ENCODE results near the gene C11orf58.

Gene C11orf58

DNA sequence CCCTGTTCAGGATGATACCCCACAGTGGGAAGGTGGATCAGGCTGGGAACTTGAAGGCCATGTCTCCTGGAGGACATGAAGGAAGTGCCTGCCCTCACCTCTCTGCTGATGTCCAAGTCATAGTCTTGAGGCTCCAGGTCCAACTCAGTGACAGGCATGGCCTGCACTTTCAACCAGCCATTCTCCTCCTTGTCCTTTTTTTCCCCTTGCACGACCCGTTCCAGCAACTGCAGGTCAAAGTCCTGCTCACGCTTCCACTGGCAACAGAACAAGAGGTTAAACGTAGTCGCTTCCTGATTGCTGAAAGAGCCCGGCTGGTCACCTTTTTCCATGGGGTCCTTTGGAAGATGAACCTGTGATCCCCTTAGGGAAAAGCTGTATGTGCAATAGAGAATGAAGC lies 47.7 kb downstream of the C11orf58 start:
- no peak for DNase-seq

DNA sequence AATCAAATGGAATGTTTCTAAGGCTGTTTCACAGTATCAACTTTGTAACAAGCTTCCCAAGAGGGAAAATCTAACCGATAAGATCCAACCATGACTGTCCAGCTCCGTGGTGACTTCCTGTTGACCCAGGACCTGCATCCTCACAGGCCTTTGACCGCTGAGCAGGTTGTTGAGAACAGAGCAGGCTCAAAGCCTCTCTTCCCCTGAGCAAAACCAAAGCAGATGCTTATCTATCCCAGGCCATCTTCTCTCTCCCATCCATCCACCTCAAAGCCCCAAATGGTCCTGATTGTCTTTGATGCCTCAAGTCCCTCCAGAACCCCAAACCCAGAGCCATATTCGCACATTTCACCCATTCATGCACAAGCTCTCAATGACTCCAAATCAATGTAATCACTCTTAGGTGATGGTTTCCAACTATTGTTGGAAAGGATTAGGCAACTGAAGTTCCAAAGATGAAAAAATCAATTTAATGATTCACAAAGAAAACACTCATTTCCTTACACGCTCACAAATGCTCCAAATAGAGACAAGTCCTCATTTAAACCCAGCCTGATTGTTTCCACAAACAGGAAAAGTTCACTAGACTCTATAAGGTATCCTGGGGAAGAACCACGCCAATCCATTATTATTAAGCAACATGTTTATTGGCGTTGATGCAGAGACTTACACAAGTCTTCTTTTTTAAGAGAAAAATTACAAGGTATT lies 48.7 kb downstream of the C11orf58 start:
- no peak for DNase-seq

DNA sequence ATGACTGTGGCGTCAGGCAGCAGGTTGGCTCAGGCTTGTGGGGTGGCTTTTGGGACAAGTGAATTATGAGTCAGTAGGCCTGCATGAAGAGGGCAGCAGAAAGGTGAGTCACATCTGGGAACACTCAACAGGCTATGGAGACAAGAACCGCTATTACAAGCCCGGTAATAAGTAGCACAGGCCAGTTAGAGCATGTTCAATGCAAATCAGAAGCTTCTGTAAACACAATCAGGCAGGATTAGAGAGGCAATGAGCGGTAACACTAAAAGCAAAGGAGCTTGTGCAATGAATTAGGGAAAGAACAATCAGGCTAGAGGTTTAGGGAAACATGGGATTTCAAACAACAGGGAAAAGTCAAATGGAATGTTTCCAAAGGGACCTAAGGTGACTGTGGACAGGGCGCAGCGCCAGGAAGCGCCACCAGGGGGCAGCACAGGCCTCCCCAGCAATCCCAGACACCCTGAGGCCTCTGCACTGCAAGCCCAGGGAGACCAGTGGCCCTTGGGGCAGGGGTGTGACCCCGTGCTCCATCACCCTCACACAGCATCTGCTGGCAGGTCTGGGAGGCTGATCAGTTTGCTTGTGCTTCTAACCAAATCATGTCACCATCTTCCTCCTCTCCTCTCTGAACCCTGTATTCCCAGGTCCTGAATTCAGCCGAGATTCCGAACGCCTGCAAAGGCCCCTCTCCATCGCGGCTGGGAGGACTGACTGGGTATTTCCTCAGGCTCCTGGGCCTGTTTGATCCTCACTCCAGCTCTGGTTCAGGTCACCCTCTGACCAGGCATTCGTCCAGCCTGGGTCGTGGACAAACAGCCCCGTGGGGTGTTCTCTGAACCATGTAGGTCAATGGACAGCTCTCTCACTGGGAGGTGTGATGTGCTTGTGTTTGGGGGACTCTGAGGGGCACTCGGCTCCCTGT lies 50.0 kb downstream of the C11orf58 start:
- peak; percentile 35 for DNase-seq

DNA sequence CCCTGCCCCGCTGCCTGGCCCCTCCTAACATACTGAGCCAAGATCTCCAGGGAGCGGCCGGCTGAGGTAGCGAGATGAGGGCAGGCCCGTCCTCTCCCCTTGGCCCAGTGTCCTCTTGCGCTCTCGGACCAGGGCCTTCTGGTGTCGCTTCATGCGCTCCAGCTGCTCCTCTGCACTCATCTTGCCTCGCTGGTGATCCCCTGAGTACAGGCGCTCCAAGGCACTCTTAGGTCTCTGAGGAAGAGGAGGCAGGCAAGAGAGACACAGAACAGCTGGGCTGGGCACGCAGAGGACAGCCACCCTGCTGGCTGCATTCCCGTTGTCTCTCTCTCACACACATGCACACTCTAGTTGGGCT lies 50.6 kb downstream of the C11orf58 start:
- DNase-seq: no peak

DNA sequence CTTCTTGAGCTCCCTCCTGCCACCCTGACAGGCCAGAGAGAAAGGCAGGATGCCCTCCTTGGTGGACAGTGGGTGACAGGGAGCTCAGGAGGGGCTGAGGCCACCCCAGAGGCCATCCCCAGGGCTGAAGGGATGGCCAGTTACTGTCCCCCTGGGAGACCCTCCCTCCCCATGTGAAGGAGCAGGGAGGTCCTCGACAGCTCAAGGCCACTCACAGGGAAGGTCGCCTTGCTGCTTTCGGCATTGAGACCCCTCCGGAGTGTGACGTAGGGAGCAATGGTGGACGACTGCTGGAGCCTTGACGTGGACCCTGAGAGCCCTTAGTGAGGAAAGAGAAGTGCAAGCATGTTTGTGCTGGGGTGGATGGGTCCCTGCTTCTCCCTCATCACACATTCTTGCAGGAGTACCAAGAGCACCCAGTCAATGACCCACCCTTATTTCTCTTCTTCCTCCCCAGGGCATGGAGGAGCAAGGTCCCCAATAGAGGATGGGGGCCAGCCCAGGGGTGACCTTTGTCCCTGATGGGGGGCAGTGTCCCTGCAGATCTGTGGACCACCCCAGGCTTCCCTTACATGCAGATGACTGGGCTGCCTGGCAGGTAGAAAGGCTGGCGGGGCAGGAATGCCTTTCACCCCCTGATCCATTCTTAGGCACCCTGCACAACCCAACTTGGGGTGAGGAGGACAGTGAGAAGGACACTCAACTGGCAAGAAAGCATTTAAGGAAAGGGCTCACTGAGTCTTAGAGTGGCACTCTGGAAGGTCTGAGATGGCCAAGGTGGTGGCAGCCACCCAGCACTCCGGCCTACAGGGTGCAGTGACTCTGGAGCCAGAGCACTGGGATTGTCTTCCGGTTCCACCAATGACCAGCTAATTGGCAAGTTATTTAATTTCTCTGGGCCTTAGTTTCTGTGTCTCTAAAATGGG lies 51.4 kb downstream of the C11orf58 start:
- no peak for DNase-seq

DNA sequence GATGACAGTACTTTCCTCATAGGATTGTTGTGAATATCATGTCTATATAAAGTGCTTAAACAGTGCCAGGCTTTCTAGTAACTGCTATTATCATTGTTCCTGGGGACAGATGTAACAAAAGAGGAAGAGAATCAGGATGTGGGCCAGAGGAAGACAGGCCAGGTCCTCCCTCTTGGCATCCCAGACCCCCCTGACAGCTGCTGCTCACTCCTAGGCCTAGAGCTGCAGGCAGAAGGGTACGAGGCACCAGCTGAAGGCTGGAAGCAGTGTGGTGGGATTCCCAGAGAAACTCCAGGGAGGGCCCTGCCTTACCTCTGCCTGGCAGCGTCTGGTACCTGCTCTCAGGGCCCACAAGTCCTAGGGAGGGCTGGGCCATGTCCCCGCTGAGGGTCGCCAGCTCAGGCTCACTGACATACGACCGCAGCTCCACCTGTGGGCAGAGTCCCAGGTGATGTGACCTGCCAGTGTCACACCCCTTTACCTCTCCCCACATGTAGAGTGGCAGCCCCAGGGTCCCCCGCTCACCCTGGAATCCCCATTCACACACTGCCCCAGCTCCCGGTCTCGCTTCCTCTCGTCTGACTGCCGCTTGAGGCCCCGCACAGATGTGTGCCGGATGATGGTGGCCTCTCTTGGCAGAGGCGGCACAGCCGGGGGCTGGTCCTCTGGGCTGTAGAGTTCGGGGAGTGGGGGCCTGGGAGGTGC lies 52.2 kb downstream of the C11orf58 start:
- DNase-seq: no peak

DNA sequence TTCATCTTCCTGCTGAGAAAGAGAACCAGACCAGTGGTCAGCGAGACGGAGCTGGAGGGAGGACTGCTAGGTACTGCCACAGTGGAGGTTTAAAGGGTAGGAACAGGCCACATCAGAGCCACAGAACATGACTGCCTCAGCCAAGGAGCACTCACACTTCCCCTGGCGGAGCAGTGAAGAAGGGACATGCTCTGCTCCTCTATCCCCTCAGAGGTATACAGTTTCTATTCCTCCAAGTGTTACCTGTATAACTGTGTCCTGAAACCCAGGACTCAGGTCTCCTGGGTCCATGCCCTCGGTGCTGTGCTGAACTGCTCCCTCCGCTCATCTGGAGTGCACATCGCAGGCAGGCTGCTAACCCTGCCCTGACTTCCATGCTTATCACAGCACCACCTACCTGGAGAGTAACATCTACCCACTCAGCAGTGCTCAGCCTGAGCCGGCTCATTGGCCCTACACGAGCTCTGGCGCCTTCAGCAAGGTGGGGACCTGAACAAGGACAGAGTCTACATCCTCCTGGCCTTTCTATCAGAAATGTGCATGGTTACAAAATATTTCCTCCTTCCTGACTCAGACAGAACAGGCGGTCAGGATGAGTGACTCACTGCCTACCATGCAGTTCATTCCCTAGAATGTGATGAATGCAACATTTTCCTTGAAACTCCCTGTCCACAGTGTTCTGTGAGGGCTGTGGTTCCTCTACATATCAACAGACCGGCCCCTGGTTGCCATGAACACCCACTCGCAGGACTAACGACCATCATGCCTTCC lies 52.9 kb downstream of the C11orf58 start:
- no peak for DNase-seq

DNA sequence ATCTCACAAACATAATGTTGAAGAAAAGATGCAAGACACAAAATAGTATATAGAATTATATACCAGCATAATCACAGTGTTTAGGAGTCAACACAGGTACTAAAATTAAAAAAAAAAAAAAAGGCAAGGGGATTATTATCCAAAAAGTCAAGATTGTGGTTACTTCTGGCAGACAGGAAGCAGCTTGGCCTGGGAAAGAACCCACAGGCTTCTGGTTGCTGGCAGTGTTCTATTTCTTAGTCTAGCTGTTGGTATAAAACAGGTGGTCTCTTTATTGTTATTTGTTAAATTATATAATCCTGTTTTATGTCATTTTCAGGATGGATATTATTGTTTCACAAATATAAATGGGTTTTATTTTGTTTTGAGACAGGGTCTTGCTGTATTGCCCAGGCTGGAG lies 54.0 kb downstream of the C11orf58 start:
- no peak for DNase-seq

DNA sequence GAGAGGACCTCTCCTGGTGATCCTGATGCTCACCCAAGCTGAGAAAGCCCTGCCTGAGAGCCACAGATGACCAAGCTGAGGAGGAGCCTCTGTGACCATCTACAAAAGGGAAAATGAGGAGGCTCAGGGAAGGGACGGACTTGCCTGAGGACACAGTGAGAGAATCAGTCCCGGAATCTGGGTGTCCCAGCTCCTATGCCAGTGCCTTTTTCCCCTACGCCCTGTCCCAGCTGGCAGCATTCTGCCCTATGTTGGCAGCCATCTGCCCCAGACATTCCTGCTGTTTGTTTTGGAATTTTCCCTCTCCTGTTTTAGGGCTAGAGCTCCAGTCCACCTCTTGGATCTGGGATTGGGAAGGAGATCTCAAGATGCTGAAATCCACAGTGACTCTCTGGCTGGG lies 54.6 kb downstream of the C11orf58 start:
- no peak for DNase-seq

DNA sequence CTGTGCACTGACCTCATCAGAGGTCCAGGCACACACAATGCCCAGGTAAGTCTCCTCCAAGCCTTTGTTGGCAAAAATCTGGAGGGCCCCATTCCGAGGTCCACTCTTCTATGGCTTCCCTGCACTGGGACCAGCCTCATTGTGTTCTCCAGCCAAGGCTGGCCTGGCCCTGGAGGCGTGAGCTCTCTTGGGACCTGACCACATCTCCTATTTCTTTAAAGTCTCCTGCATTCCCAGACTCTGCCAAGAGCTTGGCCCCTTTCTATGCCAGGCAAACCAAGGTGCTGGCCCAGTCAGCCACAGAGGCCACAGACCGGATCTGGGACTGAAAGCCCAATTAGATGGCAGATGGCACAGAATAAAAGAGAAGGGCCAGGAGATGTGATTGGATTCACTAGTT lies 55.1 kb downstream of the C11orf58 start:
- no peak for DNase-seq

DNA sequence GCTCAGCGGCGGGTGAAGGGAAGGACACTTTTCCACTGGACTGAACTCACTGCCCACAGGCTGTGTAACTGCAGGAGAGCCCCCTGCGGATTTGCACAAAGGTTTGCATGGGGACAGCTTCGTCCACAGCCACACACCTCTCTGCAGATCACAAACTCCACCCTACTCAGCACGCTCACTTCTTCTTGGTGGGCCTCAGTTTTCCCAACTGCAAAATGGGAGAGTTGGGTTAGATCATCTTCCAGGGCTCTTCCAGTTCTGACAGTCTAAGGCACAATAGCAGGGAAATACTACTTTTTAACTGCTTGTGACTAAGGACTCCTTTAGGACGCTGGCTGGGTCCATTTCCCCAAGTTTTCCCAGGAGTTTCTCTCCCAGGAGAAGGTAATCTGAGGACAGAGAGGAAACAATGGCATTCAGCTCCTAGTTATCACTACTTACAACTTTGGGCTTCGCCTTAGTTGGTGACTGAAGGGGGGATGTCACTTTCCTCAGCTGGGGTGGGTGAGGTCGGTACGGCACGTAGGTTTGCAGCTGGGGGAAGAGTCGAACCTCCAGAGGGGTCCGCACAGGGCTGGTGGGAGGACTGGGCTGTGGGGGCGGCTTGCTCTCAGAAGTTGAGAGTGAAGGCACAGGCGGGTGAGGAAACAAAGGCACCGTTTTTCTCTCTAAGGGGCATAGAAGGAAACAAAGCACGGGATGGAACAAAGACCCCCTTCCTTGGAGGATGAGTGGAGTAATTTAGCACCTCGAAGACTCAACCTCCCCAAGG lies 55.8 kb downstream of the C11orf58 start:
- no peak for DNase-seq

DNA sequence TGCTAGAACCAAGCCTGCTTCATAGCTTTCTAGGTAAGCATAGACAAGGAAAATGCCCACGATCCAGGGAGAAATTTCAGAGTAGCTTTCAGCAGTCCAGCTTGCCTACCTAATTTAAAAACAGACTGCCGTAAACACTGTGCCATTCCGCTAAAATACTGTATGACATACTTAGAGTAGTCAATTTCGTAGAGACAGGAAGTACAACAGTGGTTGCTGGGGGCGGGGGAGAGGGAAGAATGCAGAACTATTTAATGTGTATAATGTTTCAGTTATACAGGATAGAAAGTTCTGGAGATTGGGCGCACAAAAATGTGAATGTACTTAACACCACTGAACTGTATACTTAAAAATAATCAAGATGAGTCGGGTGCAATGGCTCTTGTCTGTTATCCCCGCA lies 56.7 kb downstream of the C11orf58 start:
- no peak for DNase-seq

DNA sequence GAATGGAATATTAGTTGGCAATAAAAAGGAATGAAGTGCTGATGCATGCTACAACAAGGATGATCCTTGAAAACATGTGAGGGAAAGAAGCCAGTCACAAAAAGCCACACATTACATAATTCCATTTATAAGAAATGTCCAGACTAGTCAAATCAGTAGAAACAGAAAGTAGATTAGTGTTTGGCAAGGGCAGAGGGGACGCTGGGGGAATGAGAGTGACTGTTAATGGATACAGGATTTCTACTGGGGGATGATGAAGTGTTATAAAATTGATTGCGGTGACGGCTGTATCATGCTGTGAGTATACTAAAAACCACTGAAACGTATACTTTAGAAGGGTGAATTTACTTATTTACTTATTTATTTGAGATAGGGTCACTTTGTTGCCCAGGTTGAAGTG lies 57.9 kb downstream of the C11orf58 start:
- no peak for DNase-seq

DNA sequence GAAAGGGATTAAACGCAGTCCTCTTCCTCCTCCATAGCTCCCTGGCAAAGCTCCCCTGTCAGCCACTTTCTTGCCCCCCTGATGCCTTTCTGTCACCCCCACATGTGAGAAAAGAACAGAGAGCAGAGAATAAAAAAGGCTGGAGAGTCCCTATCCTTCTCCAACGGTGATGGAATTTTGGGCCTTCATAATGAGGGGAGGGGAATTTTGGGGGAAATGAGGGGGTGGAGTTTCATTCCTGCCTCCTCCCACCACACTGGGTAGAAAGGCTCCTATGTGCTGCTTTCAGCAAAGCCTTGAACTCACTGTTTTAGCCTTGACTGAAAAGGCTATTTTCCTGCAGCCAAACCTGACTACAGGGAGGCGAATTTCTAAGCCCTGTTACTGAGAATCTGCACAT lies 59.3 kb downstream of the C11orf58 start:
- DNase-seq: no peak

DNA sequence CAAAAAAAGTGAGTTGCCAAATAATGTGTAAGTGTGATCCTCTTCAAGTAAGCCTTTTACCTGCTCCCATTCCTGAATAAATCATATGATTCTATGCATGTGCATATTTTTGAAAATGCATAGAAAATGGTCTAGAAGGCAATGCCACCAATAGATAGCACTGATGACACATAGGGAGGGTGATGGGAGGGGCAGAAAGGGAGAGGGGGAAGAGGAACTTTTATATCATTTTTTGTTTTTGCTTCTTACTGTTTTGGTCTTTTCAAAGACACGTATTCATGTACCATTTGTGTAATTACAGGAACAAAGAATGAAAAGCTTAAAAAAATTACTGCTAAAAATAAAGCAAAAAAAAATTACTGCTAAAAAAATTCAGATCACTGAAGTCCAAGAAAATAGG lies 60.8 kb downstream of the C11orf58 start:
- no peak for DNase-seq

DNA sequence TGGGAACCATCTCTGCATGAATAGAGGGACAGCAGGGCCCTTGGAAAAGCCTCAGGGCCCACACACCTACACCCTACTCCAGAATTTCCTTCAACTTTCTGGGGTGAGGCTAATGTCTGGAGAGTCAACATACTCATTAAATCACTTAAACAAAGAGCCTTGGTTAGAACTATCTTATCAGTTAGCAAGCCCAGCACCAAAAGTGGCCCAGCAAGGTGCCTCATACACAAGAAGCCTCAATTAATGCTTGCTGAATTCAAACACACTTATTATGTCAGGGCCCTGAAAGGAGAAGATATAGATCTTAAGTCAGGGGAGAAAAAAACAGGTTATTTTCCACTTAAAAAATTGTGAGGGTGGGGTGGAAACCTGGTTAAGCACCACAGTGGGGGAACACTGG lies 61.4 kb downstream of the C11orf58 start:
- peak; percentile 25 for DNase-seq

DNA sequence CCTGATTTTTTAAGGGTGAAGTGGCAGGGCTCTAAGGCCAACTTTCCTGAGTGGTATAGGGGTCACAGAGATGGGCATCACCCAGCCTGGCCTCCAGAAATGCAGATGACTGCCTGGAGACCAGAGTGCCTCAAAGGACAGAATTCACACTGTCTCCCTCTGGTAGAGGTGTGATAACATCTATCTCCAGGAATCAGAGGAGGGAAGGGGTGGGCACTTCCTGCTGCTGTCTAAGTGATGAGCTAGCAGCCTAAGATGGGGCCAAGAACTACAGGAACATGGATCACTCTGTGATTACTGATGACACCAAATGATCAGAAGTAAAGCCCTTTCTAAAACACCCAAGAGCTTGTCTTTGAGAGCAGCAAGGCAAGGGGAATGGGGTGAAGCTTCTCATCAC lies 61.9 kb downstream of the C11orf58 start:
- DNase-seq: no peak

DNA sequence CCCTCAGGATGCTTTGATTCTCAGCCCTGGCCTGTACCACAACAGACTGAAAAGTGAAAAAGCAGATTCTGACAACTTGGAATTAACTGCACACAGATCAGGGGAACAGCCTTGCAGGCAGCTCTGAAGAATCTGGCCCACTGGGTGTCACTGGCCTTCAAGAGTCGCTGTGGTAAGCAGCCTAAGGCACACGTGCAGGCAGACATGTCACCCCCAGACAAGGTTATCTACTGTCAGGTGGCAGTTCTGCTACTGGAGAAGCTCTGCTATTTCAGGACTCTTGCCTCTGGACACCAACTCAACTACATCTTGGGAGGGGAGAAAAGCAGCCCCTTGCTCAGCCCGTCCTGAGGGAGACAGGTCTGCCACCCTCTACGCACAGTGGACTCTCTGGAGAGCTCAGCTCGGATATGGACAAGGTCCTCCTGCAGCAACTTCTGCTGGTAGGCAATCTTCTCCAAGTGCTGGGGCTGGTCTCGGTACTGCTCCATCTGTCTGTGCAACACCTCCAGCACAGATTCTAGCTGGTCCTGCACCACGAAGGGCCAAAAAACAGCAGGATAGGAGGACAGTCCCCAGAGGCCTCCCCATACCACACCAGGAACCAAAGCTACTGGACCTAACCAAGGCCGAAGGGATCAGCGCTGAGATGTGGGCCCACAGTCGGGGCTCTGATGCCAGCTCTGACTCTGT lies 63.0 kb downstream of the C11orf58 start:
- DNase-seq: no peak

DNA sequence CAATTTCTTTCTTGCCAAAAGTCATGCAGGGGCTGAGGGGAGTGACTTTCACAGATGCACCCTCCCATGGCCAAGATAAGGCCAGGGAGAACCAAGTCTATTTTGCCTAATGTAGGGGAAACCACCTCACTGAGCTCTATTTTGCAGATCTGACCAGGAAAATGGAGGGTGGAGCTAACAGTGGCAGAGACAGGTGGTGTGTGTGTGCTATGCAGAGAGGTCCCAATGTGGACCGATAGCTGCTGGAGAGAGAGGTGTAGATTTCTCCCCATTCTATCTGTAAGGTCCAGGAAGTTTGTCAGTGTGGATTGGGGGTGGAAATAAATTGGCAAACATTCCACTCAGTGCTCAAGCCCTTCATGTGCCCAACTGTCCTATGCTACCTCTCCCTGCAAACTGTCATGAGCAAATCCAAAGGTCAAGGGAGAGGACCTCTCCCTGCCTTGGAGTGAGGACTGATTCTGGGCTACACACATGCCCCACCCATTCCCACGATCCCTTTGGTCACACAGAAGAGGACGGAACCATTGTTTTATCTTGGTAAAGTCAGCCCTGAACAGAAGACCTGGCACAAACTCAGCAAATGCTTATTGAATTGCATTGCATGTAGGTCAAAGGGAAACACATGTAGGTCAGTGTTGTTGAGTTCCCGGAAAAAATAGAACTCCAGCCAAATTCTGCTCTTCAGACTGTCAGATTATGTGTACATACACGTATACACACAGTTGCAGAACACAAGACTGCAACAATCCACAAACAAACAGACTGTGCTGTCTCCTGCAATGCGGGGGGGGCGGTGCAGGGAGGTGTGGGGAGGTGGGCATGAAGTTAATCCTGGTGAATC lies 65.9 kb downstream of the C11orf58 start:
- DNase-seq: no peak
